Raji (cell line): Measurements from ENCODE around the gene RFX6.

Experiments used
- POLR2A ChIP-seq: IDR thresholded peaks from 2 replicates; pipeline ENCODE4 v1.6.1; 2011; ENCODE audit warnings: low read depth, low read length, control low read depth; ENCODE audit not compliant: insufficient read depth

Gene RFX6

DNA sequence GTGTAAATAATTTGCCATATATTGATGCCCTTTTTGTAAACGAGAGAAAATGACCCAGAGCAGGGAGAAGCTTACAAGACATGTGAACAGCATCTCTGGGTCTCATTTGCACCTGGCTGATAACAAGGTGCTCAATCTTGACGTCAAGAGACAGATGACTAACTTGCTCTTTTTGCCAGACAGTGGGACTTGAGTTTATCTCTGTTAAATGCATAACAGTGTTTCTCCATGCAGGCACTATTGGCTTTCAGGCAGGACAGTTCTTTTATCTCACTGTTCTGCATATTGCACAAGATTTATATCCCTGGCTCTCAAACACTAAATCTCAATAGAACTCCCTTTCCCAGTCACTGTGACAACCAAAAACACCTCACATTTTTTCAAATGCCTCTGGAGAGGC lies 56.4 kb downstream of the RFX6 start:
- TF ChIP-seq POLR2A, result no peak

DNA sequence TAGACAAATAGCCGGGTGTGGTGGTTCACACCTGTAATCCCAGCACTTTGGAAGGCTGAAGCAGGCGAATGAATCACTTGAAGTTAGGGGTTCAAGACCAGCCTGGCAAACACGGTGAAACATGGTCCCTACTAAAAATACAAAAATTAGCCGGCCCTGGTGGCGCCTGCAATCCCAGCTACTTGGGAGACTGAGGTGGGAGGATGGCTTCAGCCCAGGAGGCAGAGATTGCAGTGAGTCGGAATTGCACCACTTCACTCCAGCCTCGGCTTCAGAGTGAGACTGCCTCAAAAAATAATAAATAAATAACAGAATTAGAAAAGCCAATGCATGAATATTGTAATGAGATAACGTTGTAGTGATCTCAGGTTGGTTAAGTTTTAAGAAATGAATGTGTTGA lies 61.3 kb downstream of the RFX6 start:
- no peak for TF ChIP-seq POLR2A

DNA sequence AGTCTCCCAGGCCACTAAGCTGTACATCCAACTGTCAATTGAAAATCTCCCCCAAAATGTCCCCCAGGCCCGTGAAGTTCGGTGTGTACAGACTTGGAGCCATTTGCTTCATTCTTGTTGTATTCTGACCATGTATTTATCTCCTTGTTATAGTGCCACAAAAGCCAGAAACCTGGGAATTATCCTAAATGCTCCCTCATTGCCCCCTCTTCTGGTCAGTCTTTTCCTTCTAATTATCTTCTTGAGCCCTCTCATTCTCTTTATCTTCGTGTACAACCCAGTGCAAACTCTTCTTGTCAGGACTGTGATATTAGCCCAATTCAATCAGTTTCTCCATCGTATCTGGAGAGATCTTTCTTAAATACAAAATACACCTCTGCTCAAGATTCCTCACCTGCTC lies 64.7 kb downstream of the RFX6 start:
- no peak for TF ChIP-seq POLR2A

DNA sequence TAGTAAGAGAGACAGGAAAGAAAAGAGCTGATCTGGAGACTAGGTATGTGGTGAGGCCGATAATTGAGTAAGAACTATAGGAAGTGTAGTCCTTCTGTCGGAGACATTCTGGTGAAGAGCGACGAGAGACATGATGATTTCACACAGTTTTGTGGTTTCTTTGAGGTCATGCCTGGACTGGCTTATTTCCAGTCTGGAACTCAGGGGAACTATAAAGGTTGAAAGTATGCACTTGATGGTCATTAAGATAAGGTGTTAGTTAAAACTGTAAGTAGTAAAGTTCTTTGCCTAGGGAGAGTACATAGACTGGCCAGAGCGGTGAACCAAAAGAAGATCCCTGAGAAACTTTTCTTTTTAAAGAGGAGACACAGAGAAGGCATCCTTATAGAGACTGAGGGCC lies 68.8 kb downstream of the RFX6 start:
- no peak for TF ChIP-seq POLR2A

DNA sequence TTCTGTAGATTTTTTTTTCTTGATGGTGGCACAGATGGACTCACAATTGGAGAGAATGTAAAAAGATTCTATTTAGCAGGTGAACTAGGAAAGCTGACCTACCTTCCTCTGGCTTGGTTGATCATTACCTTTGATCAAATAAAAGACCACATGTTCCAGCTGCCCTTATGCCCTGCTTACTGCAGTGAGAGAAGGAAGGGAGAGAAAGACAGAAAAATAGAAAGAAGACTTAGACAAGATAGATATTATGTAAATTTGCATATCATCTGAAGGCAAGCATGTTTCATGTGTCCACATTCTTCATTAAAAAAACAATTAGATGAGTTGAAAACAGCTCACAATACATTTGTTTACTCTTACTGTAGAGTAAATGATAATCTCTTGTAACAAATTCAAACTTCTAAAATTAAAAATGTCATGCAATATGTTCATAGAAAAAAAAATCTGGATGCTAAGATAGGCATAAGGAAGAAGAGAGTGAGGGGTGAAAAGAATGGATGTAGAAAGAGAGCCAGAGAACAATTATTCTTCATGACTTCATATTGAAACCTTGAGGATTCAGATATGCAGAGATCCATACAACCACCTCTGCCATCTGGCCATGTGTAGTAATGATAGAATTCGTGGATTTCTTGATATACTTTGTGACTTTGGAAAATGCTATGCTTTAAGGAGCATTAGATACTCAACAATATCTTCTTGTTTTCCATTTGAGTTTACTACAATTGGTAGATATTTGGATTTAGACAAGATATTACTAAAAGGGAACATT lies 71.7 kb downstream of the RFX6 start:
- TF ChIP-seq POLR2A, result no peak

DNA sequence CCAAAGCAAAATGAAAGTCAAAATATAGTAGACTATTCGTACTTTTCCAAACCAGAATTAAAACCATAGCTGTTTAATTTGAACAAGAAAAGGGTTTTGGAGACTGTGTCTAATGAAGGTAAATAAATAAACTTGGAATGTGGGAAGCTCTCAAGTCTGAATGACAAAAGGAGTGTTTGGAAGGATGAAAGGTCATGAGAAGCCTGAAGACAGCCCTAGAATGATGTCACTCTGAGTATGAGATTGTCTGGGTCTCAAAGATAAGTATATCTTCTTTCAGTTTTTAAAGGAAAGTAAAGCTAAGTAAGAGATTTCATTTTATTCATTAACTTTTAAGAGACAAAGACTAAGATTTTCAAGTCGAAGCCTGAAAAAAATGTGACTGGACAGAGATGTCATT lies 72.9 kb downstream of the RFX6 start:
- TF ChIP-seq POLR2A, result no peak

DNA sequence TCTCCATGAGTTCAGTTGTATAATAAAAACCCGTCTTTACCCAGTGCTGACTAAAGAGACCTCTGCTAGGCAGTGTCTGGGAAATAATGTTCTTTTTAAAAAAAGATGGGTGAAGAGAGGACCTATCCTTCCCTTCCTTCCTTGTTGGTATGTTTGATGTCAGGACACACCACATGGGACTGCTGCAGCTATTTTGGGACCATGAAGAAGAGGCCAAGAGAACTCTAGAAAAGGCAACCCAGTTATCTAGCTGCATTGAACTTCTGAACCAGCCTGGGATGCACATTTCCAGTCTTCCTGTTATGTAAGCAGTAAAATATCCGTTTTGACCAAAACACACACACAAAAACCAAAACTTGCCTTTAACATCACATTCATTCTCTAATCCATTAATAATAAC lies 77.3 kb downstream of the RFX6 start:
- no peak for TF ChIP-seq POLR2A

DNA sequence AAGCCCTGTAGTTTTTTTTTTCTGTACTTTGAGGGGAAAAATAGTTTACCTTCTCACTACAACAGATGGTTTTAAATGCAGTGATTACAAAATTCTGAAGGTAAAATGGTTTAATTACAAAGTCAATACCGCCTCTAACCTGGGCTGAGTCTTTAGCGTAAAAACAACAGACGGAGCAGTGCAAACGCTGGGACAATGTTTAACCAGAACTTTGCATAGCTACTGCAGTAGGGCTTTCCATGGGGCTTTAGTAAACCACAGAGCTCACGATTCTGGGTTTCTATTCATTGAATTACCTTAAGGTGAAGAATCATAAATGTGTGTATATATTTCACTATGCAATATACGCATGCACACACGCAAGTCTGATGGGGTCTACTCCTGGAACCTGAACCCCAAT lies 77.9 kb downstream of the RFX6 start:
- no peak for TF ChIP-seq POLR2A

DNA sequence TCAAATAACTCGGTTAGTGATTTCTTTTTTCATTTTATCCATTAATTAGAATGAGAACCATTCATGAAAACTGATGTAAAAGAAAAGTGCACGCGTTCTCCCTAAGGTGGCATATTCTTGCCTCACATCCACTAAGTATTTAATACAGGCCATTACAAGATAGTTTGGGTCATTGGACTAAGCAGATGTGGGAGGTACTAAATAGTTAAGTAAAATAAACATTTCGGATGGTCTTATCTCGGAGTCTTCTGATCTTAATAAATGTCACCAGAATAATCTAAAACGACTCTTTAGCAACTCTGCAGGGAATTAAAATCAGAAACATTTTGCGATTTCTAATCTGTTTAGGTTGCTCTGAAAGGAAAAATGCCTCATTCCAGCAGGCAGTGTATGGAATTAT lies 78.7 kb downstream of the RFX6 start:
- no peak for TF ChIP-seq POLR2A

DNA sequence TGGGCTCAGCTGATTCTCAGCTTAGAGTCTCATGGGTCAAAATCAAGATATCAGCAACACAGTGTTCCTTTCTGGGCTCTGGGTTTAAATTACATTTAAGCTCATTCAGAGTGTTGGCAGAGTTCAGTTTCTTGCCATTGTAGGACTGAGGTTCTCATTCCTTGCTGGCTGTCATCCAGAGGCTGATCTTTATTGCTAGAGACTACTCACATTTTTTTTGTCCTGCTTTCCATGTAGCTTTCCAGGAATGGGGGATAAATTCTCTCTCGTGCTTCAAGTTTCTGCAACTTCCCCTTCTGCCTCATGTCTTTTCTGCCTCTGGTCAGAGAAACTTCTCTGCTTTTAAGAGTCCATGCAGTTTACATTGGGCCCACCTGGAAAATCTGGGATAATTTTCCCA lies 86.9 kb downstream of the RFX6 start:
- no peak for TF ChIP-seq POLR2A

DNA sequence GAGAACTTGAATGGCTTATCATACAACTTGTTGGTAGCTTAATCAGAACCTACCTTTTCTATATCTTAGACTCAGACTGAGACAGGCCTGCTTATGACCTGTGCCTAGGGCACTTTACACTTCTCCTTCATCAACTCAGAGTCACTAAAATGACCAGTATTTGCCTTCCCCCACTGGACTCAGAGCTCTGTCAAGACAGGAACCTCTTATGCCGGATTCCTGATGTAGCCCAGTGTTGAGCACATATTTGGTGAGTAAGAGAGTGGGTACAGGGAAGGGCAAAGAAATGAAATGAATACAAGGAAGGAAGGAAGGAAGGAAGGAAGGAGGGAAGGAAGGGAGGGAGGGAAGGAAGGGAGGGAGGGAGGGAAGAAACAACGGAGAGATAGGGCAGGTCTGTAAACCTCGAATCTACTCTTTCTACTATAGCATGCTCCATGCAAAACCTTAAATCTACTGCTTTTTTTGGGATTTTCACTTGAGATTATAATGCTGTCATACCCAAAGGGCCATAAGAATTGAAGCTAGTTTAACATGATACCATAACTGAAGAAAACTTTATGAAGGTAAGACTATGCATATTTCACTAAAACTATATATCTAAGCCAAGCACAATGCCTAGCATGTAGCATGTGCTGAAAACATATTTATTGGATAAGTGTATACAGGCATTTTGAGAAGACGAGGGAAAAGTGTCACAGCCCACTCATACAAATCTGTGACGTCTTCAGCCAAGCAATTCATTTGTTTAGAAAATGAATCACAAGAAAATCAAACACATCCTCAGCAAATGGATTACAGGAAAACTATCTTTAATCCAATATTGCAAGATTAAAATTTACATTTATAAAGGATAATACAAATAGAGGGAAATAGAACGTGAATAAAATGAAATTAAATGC lies 89.9 kb downstream of the RFX6 start:
- no peak for TF ChIP-seq POLR2A

DNA sequence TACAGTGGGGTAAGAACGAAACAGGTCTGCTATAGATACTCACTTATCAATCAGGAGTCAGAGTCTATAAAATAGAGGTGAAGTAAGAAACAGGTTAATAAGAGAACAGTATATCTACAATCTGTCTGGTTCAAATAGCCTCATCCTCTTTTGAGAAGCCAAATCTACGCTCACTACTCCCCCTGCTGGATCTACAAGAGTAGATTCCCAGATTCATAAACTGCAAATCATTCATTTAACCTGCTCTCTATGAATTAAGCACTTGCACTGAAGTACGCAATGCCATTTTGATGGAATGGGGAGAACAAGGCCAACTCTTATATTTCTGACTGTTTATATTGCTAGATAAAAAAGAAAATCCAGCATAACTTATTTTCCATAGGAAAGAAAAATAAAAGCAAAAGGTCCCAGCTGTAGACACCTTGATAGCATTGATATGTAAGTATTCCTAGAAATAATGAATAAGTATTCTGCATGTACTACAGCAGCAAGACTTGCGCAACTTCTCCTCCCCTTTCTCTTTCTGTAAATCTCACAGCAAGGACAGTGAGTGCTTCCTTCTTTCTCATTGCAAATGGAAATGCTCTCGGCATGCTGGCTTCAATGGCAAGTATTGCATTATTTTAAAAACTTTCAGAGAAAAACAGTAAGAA lies 92.3 kb downstream of the RFX6 start:
- TF ChIP-seq POLR2A, result no peak

DNA sequence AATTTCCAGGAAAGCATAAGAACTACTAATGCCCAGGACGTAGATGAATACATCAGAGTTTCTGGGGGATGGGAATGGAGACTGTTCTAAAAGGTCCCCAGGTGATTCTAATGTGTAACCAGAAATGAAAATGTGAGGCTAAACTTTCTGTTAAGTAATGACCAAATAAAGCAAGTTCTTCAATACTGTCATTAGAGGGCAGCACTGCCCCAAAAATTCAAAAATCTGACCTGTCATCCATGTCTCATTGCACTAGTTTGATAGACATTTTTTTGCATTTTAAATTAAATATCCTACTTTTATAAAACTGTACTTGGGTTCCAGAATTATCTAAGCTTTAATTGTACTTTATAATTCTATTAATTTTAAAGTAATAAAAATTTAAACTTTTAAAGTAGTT lies 94.9 kb downstream of the RFX6 start:
- TF ChIP-seq POLR2A, result no peak

DNA sequence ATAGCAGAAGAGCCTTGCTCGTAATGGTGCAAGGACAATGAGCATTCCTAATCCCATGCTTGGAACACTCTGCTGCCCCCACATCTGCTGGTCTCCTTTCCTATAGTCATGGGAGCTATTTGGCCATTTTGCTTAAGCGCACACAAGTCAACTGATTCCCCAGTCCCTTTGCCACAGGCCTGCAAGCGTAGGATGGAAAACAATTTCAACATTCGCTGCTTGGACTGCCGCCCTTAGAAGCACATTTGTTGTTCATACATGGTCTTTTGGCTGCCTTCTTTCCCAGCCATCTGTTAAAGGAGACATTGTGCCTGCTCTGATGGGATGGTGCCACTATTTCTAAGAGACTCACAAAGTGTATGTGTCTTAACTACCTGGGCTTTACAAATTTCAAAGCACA lies 96.9 kb downstream of the RFX6 start:
- no peak for TF ChIP-seq POLR2A

DNA sequence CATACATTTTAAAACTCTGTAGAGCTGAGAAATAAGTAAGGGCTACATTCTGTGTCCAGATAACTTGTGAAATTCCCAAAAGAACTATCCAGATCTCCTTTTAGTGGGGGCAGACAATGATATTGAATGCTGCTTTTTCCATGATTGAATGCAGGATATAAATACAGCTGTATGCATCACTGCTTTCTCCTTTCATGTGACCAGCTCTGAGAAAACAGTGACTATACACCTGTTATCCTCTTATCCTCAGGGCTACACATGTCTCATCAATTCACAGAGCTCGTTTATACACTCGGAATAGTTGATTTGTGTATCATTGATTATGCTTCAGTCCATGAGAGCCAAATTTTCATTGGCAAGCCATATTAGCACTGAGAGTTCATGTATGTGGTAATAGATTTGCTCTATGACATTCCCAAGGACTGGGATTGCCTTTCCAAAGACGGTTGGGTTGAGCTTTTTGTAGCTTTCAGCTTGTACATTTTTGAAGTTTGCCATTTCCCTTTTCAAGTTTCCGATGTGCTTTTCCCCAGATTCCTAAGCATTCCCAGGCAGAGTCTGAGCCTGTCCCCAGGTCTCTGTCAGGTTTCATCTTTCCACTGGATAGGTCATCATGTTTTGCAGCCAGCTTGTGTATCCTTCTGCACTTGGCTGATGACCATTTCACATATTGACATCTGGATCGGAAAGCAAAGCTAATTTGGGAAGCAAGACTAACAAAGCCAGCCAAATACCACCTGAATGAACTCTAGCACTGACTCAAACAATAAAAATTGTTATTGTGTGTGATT lies 97.7 kb downstream of the RFX6 start:
- TF ChIP-seq POLR2A, result no peak
